ENCODE measurements around the gene STX8. TPM values are rescaled to one million over a fixed set of nuclear protein-coding genes. Genes with fewer than 3 reads are reported as not detected.

The STX8 gene
- total and polyA plus RNA-seq, 9 of the 15 experiments (the other 6 are each of a cell fraction or from before 2014, with no cell fraction given), result 14.6 to 42.5 (median 22.1) TPM

DNA sequence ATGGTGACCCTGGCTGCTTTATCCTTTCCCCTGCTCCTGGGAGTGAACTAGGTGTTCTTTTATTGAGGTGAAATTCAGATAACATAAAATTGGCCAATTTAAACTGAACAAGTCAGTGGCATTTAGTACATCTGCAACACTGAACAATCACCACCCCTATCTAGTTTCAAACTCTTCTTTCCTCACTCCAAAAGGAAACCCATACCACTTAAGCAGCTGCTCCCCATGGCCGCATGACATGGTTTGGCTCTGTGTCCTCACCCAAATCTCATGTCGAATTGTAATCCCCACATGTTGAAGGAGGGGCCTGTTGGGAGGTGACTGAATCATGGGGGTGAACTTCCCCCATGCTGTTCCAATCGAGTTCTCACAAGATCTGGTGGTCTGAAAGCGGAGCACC, 154.1 kb downstream of the STX8 start (continued):
- TF ChIP-seq, protein P1, sequence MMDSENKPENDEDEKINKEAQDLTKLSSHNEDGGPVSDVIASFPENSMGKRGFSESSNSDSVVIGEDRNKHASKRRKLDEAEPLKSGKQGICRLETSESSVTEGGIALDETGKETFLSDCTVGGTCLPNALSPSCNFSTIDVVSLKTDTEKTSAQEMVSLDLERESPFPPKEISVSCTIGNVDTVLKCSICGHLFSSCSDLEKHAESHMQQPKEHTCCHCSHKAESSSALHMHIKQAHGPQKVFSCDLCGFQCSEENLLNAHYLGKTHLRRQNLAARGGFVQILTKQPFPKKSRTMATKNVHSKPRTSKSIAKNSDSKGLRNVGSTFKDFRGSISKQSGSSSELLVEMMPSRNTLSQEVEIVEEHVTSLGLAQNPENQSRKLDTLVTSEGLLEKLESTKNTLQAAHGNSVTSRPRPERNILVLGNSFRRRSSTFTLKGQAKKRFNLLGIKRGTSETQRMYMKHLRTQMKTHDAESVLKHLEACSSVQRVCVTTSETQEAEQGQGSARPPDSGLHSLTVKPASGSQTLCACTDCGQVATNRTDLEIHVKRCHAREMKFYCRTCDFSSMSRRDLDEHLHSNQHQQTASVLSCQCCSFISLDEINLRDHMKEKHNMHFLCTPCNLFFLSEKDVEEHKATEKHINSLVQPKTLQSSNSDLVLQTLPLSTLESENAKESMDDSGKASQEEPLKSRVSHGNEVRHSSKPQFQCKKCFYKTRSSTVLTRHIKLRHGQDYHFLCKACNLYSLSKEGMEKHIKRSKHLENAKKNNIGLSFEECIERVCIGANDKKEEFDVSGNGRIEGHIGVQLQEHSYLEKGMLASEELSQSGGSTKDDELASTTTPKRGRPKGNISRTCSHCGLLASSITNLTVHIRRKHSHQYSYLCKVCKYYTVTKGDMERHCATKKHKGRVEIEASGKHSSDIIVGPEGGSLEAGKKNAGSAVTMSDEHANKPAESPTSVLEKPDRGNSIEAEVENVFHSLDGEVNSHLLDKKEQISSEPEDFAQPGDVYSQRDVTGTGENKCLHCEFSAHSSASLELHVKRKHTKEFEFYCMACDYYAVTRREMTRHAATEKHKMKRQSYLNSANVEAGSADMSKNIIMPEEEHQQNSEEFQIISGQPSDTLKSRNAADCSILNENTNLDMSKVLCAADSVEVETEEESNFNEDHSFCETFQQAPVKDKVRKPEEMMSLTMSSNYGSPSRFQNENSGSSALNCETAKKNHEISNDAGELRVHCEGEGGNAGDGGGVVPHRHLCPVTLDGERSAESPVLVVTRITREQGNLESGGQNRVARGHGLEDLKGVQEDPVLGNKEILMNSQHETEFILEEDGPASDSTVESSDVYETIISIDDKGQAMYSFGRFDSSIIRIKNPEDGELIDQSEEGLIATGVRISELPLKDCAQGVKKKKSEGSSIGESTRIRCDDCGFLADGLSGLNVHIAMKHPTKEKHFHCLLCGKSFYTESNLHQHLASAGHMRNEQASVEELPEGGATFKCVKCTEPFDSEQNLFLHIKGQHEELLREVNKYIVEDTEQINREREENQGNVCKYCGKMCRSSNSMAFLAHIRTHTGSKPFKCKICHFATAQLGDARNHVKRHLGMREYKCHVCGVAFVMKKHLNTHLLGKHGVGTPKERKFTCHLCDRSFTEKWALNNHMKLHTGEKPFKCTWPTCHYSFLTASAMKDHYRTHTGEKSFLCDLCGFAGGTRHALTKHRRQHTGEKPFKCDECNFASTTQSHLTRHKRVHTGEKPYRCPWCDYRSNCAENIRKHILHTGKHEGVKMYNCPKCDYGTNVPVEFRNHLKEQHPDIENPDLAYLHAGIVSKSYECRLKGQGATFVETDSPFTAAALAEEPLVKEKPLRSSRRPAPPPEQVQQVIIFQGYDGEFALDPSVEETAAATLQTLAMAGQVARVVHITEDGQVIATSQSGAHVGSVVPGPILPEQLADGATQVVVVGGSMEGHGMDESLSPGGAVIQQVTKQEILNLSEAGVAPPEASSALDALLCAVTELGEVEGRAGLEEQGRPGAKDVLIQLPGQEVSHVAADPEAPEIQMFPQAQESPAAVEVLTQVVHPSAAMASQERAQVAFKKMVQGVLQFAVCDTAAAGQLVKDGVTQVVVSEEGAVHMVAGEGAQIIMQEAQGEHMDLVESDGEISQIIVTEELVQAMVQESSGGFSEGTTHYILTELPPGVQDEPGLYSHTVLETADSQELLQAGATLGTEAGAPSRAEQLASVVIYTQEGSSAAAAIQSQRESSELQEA (IDR thresholded peaks at IDR 0.05; ENCODE audit: low read depth), result no peak
- TF ChIP-seq, protein P2, sequence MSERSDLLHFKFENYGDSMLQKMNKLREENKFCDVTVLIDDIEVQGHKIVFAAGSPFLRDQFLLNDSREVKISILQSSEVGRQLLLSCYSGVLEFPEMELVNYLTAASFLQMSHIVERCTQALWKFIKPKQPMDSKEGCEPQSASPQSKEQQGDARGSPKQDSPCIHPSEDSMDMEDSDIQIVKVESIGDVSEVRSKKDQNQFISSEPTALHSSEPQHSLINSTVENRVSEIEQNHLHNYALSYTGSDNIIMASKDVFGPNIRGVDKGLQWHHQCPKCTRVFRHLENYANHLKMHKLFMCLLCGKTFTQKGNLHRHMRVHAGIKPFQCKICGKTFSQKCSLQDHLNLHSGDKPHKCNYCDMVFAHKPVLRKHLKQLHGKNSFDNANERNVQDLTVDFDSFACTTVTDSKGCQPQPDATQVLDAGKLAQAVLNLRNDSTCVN (CRISPR knock-in tag; IDR thresholded peaks at IDR 0.05), result no peak
- no peak for TF ChIP-seq FOS (IDR thresholded peaks at IDR 0.05; ENCODE audit: extremely low read depth, insufficient read length)
- no peak for TF ChIP-seq PHB2 (IDR thresholded peaks at IDR 0.05; ENCODE audit: low read depth)
